Calu3 (cell line): Measurements from ENCODE around the gene PWP2. TPM values are rescaled to one million over a fixed set of nuclear protein-coding genes. Genes with fewer than 3 reads are reported as not detected.

Experiments used
- BruUV-seq: library from RNA; stranded (reverse); fragments of 400-500 nt; replicated peaks from 2 replicates; lab custom pipeline; 2021; lab: Mats Ljungman, UMichigan
- CTCF ChIA-PET: fragments of 300-600 bp; sonication (Branson Sonifier 250); formaldehyde crosslinking; loops from one replicate; lab custom pipeline; 2022; ENCODE audit warnings: antibody characterized with exemption; lab: Charles Lee
- DNase-seq: peaks from one replicate; pipeline ENCODE4 v3.0.0; 2022
- H3K27ac Mint-ChIP-seq: one replicate; pipeline ENCODE4 v1.8.0; 2022; ENCODE audit warnings: mixed read lengths; ENCODE audit not compliant: unreplicated experiment
- H3K27me3 Mint-ChIP-seq: one replicate; pipeline ENCODE4 v1.8.0; 2022; ENCODE audit warnings: mixed read lengths; ENCODE audit not compliant: unreplicated experiment
- H3K36me3 Mint-ChIP-seq: one replicate; pipeline ENCODE4 v1.8.0; 2022; ENCODE audit warnings: mild to moderate bottlenecking, moderate library complexity, mixed read lengths; ENCODE audit not compliant: insufficient read depth, unreplicated experiment
- H3K4me1 Mint-ChIP-seq: one replicate; pipeline ENCODE4 v1.8.0; 2022; ENCODE audit warnings: mild to moderate bottlenecking, low read depth, mixed read lengths; ENCODE audit not compliant: unreplicated experiment
- H3K4me3 Mint-ChIP-seq: one replicate; pipeline ENCODE4 v1.8.0; 2022; ENCODE audit warnings: mild to moderate bottlenecking, low read depth, moderate library complexity, mixed read lengths; ENCODE audit not compliant: unreplicated experiment
- H3K9me3 Mint-ChIP-seq: one replicate; pipeline ENCODE4 v1.8.0; 2022; ENCODE audit warnings: low read depth, mixed read lengths; ENCODE audit not compliant: unreplicated experiment
- CTCF ChIP-seq: fragments of 200-600 bp; IDR thresholded peaks from one replicate; pipeline ENCODE4 v1.8.0; 2022; ENCODE audit warnings: antibody characterized with exemption; ENCODE audit not compliant: unreplicated experiment
- intact Hi-C: fragments of 100-400 bp; cut with micrococcal nuclease; formaldehyde crosslinking; loops from one replicate; pipeline ENCODE4 v1.10.0; 2022; ENCODE audit not compliant: unreplicated experiment
- total RNA-seq: library from RNA; stranded (reverse); gene quantifications from 2 replicates; pipeline ENCODE4 v1.2.3, GENCODE V29; 2022

The PWP2 gene
- total RNA-seq, 1 experiment from 2014 or later: 18.1 TPM

- no peak for DNase-seq
- TF ChIP-seq CTCF: no peak
- Mint-ChIP-seq H3K9me3 (no peaks in the 10 kb centered on the region), H3K36me3 (peaks cover 27% of the 10 kb centered on the region), H3K27me3 (no peaks in the 10 kb centered on the region), H3K4me1 (peaks cover 15% of the 10 kb centered on the region), H3K27ac (no peak overlapping the region), H3K4me3 (no peak overlapping the region)
- CTCF ChIA-PET: no interaction called here
- intact Hi-C loops: no loop called here
- no TSS peak for BruUV-seq
Measured at GRCh38 chr21:44083631-44084291, 23.4 kb upstream of the PWP2 start.

GRCh38 chr21:44084496-44085241 is 22.5 kb upstream of the PWP2 start:
- DNase-seq: no peak
- no TSS peak for BruUV-seq

GRCh38 chr21:44085491-44086321 is 21.5 kb upstream of the PWP2 start:
- CTCF ChIA-PET: no interaction called here
- intact Hi-C loops: no loop called here
- Mint-ChIP-seq H3K27ac (no peak overlapping the region), H3K36me3 (peaks cover 31% of the 10 kb centered on the region), H3K27me3 (no peaks in the 10 kb centered on the region), H3K4me1 (peaks cover 30% of the 10 kb centered on the region), H3K4me3 (no peak overlapping the region), H3K9me3 (no peaks in the 10 kb centered on the region)
- no TSS peak for BruUV-seq
- no peak for DNase-seq
- TF ChIP-seq CTCF: no peak

More at GRCh38 chr21:44084496-44085241, 22.5 kb upstream of the PWP2 start:
- CTCF ChIA-PET: no interaction called here
- H3K27ac Mint-ChIP-seq: no peak overlapping the region
- intact Hi-C loops: no loop called here
- no peaks in the 10 kb centered on the region for H3K27me3 Mint-ChIP-seq
- no peak overlapping the region for H3K4me3 Mint-ChIP-seq
- H3K9me3 Mint-ChIP-seq: no peaks in the 10 kb centered on the region
- H3K36me3 Mint-ChIP-seq: peaks cover 31% of the 10 kb centered on the region
- H3K4me1 Mint-ChIP-seq: peaks cover 24% of the 10 kb centered on the region
- TF ChIP-seq CTCF: no peak

- no peak for TF ChIP-seq CTCF
- no peak overlapping the region for H3K27ac Mint-ChIP-seq
- CTCF ChIA-PET: no interaction called here
- peaks cover 25% of the 10 kb centered on the region for H3K36me3 Mint-ChIP-seq
- DNase-seq: no peak
- no peaks in the 10 kb centered on the region for H3K27me3 Mint-ChIP-seq
- BruUV-seq: no TSS peak
- intact Hi-C loops: no loop called here
- H3K4me1 Mint-ChIP-seq: peaks cover 30% of the 10 kb centered on the region
- H3K9me3 Mint-ChIP-seq: no peaks in the 10 kb centered on the region
- no peak overlapping the region for H3K4me3 Mint-ChIP-seq
Measured at GRCh38 chr21:44086636-44087425, 20.4 kb upstream of the PWP2 start.
